T-helper 1 cell (primary cell): ENCODE results near the gene CLMP.
"Not testable (repeated sequence)": the region's sequence is repeated elsewhere in the genome, so short reads cannot be mapped to it uniquely, and the experiment has no call there.

Source experiments
- DNase-seq, 5 donors: peaks; one replicate each; pipeline ENCODE4 v3.0.0-alpha.2; 2012 to 2020

CLMP gene

GRCh38 chr11:123073343-123074057, 121.5 kb downstream of the CLMP start:
- DNase-seq = no peak

GRCh38 chr11:123072762-123073161, 122.3 kb downstream of the CLMP start:
- DNase-seq = no peak

- no peak for DNase-seq
Measured at GRCh38 chr11:123072332-123072761, 122.7 kb downstream of the CLMP start.

- peak in 1 of 5 donors; percentile 84 for DNase-seq
Measured at GRCh38 chr11:123069908-123070821, 124.9 kb downstream of the CLMP start.

- no peak for DNase-seq
Measured at GRCh38 chr11:123065621-123066020, 129.4 kb downstream of the CLMP start.

- peak in 1 of 5 donors; percentile 57 for DNase-seq
Measured at GRCh38 chr11:123063826-123064657, 131.0 kb downstream of the CLMP start.

- peak in 2 of 5 donors; percentile 14 to 77 for DNase-seq
Measured at GRCh38 chr11:123062892-123063825, 131.9 kb downstream of the CLMP start.

- peak; percentile 99 to 100 (median 99) for DNase-seq
Measured at GRCh38 chr11:123062158-123062891, 132.7 kb downstream of the CLMP start.

GRCh38 chr11:123061403-123062157, 133.5 kb downstream of the CLMP start, which contains the start of gene HSPA8:
HSPA8 (minus strand) TSS chr11:123062136; CDS start chr11:123061324, 812 bp downstream.
- DNase-seq = peak; percentile 40 to 70 (median 50)

- DNase-seq = no peak
Measured at GRCh38 chr11:123060277-123061000, 134.6 kb downstream of the CLMP start.

GRCh38 chr11:123059041-123059920, 135.8 kb downstream of the CLMP start:
- DNase-seq = not testable (repeated sequence)

GRCh38 chr11:123057661-123058305, 137.3 kb downstream of the CLMP start:
- no peak for DNase-seq

GRCh38 chr11:123056835-123057491, 138.1 kb downstream of the CLMP start:
- no peak for DNase-seq

GRCh38 chr11:123055191-123055901, 139.7 kb downstream of the CLMP start:
- no peak for DNase-seq

GRCh38 chr11:123054301-123055065, 140.6 kb downstream of the CLMP start:
- peak in 1 of 5 donors; percentile 70 for DNase-seq
